Measurements from ENCODE around the gene DAPK1.

DNA sequence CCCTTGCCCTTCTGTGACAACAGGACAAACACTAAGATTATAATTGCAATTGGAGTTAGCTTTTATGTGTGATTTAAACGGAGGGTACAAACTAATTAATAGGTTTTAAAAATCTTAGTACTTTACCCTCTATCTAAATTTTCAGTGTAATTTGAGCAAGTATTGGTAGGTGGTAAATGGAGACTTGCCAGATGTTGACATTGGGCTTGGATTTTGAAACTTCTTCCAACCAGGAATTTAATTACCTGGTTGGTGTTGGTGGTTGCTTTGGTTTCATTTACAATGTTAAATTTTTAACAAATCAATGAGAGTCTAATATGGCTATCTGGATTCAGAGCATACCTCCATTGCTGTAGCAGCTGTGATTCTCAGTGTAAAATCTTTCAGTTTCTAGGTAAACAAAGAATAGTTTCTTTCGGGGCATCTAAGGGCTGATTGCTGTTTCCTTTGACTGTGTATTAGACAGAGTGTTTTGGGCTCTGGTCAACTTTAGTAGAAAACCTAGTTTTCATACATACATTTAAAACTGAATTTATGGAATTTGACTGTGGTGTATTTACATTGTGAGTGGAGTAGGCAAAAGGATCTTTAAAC lies 1.9 kb downstream of the DAPK1 start:
- TF ChIP-seq CTCF (IDR thresholded peaks at IDR 0.05; ENCODE audit: poor library complexity) (no peak), EZH2 (IDR thresholded peaks at IDR 0.05; ENCODE audit: borderline replicate concordance) (no peak), EZH2phosphoT487 (IDR thresholded peaks at IDR 0.05; ENCODE audit: low read depth, severe bottlenecking, unreplicated experiment) (no peak)
